HG02759 (cell line): ENCODE measurements around the gene SLC19A1.

ENCODE experiments used
- ATAC-seq: cut with Tn5 transposase; IDR thresholded peaks from one replicate; pipeline ENCODE4 v1.9.1; 2021; ENCODE audit warnings: mild to moderate bottlenecking, moderate library complexity; ENCODE audit not compliant: unreplicated experiment

The SLC19A1 gene

GRCh38 chr21:45460011-45460565, 82.2 kb downstream of the SLC19A1 start:
- ATAC-seq: no peak

GRCh38 chr21:45459171-45460010, 82.8 kb downstream of the SLC19A1 start:
- no peak for ATAC-seq

GRCh38 chr21:45458281-45459170, 83.7 kb downstream of the SLC19A1 start:
- ATAC-seq: no peak

GRCh38 chr21:45457832-45458172, 84.4 kb downstream of the SLC19A1 start:
- ATAC-seq: no peak

GRCh38 chr21:45457161-45457831, 84.9 kb downstream of the SLC19A1 start:
- ATAC-seq: no peak

GRCh38 chr21:45456584-45457160, 85.6 kb downstream of the SLC19A1 start:
- ATAC-seq: no peak

GRCh38 chr21:45455674-45456583, 86.3 kb downstream of the SLC19A1 start:
- no peak for ATAC-seq

GRCh38 chr21:45454926-45455673, 87.1 kb downstream of the SLC19A1 start:
- no peak for ATAC-seq

GRCh38 chr21:45454060-45454925, 87.9 kb downstream of the SLC19A1 start:
- no peak for ATAC-seq

GRCh38 chr21:45453308-45453950, 88.8 kb downstream of the SLC19A1 start:
- ATAC-seq: no peak

GRCh38 chr21:45452696-45453307, 89.4 kb downstream of the SLC19A1 start:
- no peak for ATAC-seq

GRCh38 chr21:45451771-45452182, 90.5 kb downstream of the SLC19A1 start:
- ATAC-seq: no peak

GRCh38 chr21:45451091-45451740, 91.0 kb downstream of the SLC19A1 start:
- no peak for ATAC-seq

- no peak for ATAC-seq
Measured at GRCh38 chr21:45450423-45451090, 91.7 kb downstream of the SLC19A1 start.

- ATAC-seq: no peak
Measured at GRCh38 chr21:45449658-45450422, 92.4 kb downstream of the SLC19A1 start.
